Parathyroid adenoma (tissue), 2 donors: ENCODE data around the gene POSTN.

Source experiments
- H2AFZ ChIP-seq: fragments of 300-600 bp; sonication (generic); one replicate; pipeline ENCODE4 v1.7.0; 2017; ENCODE audit warnings: antibody characterized with exemption, mild to moderate bottlenecking
- H3K27ac ChIP-seq: fragments of 300-600 bp; sonication (generic); one replicate; pipeline ENCODE4 v1.7.0; 2017
- H3K27me3 ChIP-seq: fragments of 300-600 bp; sonication (generic); one replicate; pipeline ENCODE4 v1.7.0; 2017; ENCODE audit warnings: low read length; ENCODE audit not compliant: control insufficient read depth, insufficient read depth
- H3K36me3 ChIP-seq: fragments of 300-600 bp; sonication (generic); one replicate; pipeline ENCODE4 v1.7.0; 2017; ENCODE audit warnings: low read length; ENCODE audit not compliant: control insufficient read depth, insufficient read depth
- H3K4me1 ChIP-seq: fragments of 300-600 bp; sonication (generic); one replicate; pipeline ENCODE4 v1.7.0; 2017; ENCODE audit warnings: control low read depth
- H3K4me2 ChIP-seq: fragments of 300-600 bp; sonication (generic); one replicate; pipeline ENCODE4 v1.7.0; 2017; ENCODE audit warnings: low read length
- H3K4me3 ChIP-seq: fragments of 300-600 bp; sonication (generic); one replicate; pipeline ENCODE4 v1.7.0; 2017; ENCODE audit warnings: low read depth, low read length
- H3K79me2 ChIP-seq: fragments of 300-600 bp; sonication (generic); one replicate; pipeline ENCODE4 v1.7.0; 2017; ENCODE audit warnings: control low read depth
- H3K9ac ChIP-seq: fragments of 300-600 bp; sonication (generic); one replicate; pipeline ENCODE4 v1.7.0; 2017; ENCODE audit warnings: mild to moderate bottlenecking
- H3K9me3 ChIP-seq: fragments of 300-600 bp; sonication (generic); one replicate; pipeline ENCODE4 v1.7.0; 2017; ENCODE audit warnings: low read length; ENCODE audit not compliant: control insufficient read depth
- CTCF ChIP-seq: fragments of 300-600 bp; sonication (generic); IDR thresholded peaks from one replicate; pipeline ENCODE4 v1.7.0; 2017; ENCODE audit warnings: antibody characterized with exemption, mild to moderate bottlenecking
- donor health status: primary hyperparathyroidism.

The POSTN gene

GRCh38 chr13:37587236-37587635 is 11.3 kb downstream of the POSTN start:
- H3K4me3 ChIP-seq: no peak overlapping the region
- H2AFZ ChIP-seq: no peak overlapping the region
- H3K79me2 ChIP-seq: no peaks in the 10 kb centered on the region
- H3K27ac ChIP-seq: no peak overlapping the region
- H3K27me3 ChIP-seq: no peaks in the 10 kb centered on the region
- H3K4me1 ChIP-seq: no peaks in the 10 kb centered on the region
- H3K9ac ChIP-seq: no peak overlapping the region
- no peaks in the 10 kb centered on the region for H3K9me3 ChIP-seq
- TF ChIP-seq CTCF: no peak
- no peaks in the 10 kb centered on the region for H3K36me3 ChIP-seq
- no peak overlapping the region for H3K4me2 ChIP-seq

DNA sequence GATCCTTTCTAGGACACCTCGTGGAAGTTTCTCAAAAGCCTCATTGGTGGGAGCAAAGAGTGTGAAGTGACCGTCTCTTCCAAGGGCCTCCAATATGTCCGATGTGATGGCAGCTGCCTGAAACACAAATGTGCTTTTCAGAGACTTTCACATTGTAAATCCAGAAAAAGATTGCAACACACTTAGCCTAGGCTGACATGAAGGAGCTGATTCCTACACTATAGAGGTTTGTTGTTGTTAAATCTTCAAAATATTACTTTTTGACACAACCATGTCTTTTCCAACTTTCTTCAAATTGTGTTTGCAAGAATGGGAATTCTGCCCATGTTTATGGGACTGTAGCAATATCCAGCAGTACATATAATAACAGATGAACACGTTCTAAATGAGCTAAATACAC is 12.4 kb downstream of the POSTN start:
- TF ChIP-seq CTCF: no peak
- Histone ChIP-seq H3K36me3 (no peaks in the 10 kb centered on the region), H3K27ac (no peak overlapping the region), H3K4me2 (no peak overlapping the region), H3K9me3 (no peaks in the 10 kb centered on the region), H3K9ac (no peak overlapping the region), H2AFZ (no peak overlapping the region), H3K27me3 (no peaks in the 10 kb centered on the region), H3K4me3 (no peak overlapping the region), H3K4me1 (no peaks in the 10 kb centered on the region), H3K79me2 (no peaks in the 10 kb centered on the region)

- no peaks in the 10 kb centered on the region for H3K9me3 ChIP-seq
- no peak for TF ChIP-seq CTCF
- H3K4me2 ChIP-seq: no peak overlapping the region
- H3K27me3 ChIP-seq: no peaks in the 10 kb centered on the region
- no peaks in the 10 kb centered on the region for H3K4me1 ChIP-seq
- no peak overlapping the region for H3K9ac ChIP-seq
- no peak overlapping the region for H3K27ac ChIP-seq
- H3K36me3 ChIP-seq: no peaks in the 10 kb centered on the region
- no peak overlapping the region for H2AFZ ChIP-seq
- H3K79me2 ChIP-seq: no peaks in the 10 kb centered on the region
- no peak overlapping the region for H3K4me3 ChIP-seq
Observed at GRCh38 chr13:37585541-37585940, 13.0 kb downstream of the POSTN start.

DNA sequence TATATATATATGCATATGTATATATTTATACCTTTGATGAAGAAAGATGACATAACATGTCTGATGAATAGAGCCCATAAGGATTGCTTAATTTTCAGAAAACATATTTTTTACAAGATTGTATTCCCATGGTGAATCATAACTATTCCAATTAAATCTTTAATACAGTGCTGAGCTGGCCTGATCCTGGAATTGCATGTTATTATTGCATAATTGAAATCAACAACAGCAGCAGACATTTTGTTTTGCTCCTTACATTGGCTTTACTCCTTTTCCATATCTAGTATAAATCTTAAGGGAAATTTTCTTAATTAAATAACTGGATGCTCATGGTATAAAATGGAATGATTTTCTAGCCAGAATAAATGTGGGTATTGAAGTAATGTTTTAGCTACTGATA is 22.0 kb downstream of the POSTN start:
- no peak for TF ChIP-seq CTCF
- no peaks in the 10 kb centered on the region for H3K79me2 ChIP-seq

GRCh38 chr13:37565425-37565824 is 33.1 kb downstream of the POSTN start:
- TF ChIP-seq CTCF: no peak
- Histone ChIP-seq H3K27ac (no peak overlapping the region), H3K36me3 (no peaks in the 10 kb centered on the region)

More for the DNA sequence above, 22.0 kb downstream of the POSTN start:
- Histone ChIP-seq H3K4me3 (no peak overlapping the region), H3K9me3 (peaks cover 2% of the 10 kb centered on the region), H3K36me3 (no peaks in the 10 kb centered on the region), H3K4me1 (no peaks in the 10 kb centered on the region), H3K27me3 (no peaks in the 10 kb centered on the region), H2AFZ (no peak overlapping the region), H3K4me2 (no peak overlapping the region), H3K27ac (no peak overlapping the region), H3K9ac (no peak overlapping the region)

More at GRCh38 chr13:37565425-37565824, 33.1 kb downstream of the POSTN start:
- Histone ChIP-seq H3K27me3 (no peaks in the 10 kb centered on the region), H3K9me3 (no peaks in the 10 kb centered on the region), H3K79me2 (no peaks in the 10 kb centered on the region), H2AFZ (no peak overlapping the region), H3K4me2 (no peak overlapping the region), H3K4me3 (no peak overlapping the region), H3K9ac (no peak overlapping the region), H3K4me1 (no peaks in the 10 kb centered on the region)
